Activated CD4-positive, alpha-beta T cell treated with anti-CD3 and anti-CD28 coated beads, Interleukin-2, amount 50 U/mL, for 48 hours (primary cell): ENCODE data around the gene NEU2.
"Not testable (repeated sequence)": the region's sequence is repeated elsewhere in the genome, so short reads cannot be mapped to it uniquely, and the experiment has no call there.

Source experiments
- DNase-seq, 2 experiments: peaks; one replicate each; pipeline ENCODE4 v3.0.0-alpha.2; 2020

The NEU2 gene

DNA sequence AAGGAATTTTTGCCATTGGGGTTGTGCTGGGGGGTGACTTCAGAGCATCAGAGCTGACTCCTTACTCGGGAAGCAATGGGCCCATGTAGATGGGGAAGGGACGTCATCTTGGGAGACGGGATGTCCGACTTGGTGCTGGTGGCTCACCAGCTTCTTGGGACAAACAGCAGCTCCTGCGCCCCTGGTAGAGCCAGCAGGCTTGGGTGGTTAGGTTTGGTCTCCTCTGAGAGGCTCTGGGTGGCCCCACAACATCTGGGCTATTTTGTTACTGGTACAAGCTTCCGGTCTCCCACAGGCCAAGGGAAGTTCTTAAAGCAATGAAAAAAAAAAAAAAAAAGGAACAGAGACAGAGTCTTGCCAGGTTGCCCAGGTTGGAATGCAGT lies 21.2 kb upstream of the NEU2 start:
- DNase-seq = no peak

GRCh38 chr2:233011702-233012131 lies 20.8 kb upstream of the NEU2 start:
- DNase-seq = no peak

DNA sequence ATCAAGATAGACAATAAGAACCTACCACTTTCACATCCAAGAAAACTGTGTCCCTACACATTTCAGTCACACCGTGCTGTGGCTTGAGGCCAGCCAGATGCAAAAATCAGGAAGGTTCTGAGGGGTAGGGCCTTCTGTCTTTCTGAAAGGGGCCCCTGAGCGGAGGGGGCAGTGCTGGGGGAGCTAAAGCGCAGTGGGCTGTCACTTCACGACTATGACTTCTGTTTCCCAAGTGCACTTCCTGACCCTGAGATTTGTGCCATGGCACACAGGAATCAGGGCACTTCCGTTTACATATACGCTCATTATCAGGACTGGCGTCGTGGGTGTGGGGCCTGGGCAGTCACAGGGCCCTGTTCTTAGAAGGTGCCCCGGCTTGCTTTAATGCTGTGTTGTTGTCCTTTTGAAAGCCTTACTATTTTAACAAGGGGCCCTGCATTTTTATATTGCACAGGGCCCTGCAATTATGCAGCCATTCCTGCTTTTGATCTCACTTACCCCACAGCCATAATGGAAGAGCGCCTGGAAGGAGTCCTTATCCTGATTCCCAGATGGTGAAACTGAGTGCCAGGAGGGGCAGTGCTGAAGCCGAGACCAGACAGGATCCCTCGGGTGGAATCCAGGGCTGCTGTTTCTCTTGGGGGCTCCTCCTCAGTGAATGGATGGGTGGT lies 20.0 kb upstream of the NEU2 start:
- no peak for DNase-seq

- no peak for DNase-seq
These were observed 19.4 kb upstream of the NEU2 start, which contains the start of gene NGEF for GRCh38 chr2:233013027-233013461. Gene NGEF (minus strand): TSS chr2:233013256. CDS start chr2:232974890, 38,366 bp downstream.

DNA sequence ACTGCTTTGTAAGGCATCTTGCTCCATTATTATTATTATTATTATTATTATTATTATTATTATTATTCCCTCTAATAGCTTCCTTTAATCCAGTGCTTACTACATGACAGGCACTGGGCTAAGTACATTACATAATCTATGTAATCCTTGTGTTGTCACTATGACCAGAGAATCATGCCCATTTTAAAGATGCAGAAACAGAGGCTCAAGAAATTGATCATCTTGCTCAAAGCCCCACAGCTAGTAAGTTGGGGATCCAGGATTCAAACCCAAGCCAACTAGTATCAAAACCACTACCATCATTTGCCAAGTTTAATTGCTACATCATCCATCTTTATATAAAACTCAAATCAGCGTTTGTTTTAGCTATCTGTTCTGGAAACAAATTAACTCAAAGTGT lies 18.8 kb upstream of the NEU2 start:
- DNase-seq = no peak

GRCh38 chr2:233015019-233015645 lies 17.3 kb upstream of the NEU2 start:
- DNase-seq = no peak

- DNase-seq = no peak
These were observed 14.5 kb upstream of the NEU2 start for GRCh38 chr2:233017947-233018346.

- not testable (repeated sequence) for DNase-seq
These were observed 12.9 kb upstream of the NEU2 start for GRCh38 chr2:233019610-233020009.

DNA sequence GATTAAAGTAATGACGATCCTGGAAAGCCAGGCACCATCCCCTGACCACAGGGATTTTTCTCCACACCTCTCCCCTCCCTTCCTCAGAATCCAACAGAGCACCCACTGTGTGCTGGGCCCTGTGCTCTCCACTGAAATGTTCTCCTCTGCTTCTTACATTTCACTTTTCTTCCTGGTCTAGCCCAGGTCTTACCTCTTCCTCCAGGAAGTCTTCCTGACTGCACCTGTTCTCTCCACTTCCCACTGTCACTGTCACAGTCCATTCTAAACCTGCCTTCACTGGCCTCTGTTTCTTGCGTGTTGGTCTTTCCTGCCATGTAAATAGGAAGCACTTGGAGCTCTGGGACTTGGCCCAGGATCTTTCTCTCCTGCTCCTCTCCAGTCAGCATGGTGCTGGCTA lies 12.0 kb upstream of the NEU2 start:
- no peak for DNase-seq

GRCh38 chr2:233021771-233022170 lies 10.7 kb upstream of the NEU2 start:
- DNase-seq = no peak

- DNase-seq = no peak
These were observed 9.9 kb upstream of the NEU2 start for GRCh38 chr2:233022561-233022960.

DNA sequence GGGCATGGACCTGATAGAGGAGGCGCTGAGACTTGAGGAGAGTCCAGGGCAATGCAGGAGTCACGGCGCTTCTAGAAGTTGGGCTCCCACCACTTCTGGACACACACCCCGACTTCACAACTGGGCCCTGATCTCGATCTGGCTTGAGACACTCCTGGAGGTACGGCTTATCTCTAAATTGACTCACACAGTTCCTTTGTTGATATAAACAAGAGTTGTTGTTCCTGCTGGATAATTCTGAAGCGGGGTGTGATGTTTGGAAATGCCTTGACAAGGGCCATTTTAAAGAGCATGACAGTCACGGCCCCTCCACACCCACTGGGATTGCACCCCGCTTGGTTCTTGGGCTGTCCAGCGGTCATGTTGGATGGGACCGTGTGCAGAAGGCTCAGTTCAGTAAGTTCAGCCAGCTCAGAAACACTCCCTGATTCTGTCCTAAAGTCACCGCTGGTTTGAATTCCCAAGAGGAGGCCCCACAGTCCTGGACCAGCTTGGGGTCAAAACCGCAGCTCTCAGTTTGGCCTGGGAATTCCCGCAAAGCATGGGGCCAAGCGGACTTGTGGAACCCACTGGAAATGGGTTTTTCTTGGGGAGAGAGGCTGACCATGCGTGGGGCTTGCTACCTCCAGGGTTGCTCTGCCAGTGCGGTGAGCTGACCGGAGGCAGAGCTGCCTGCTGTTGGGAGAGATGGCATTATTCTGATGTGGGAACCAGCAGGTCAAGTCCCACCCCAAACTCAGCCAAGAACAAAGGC lies 9.3 kb upstream of the NEU2 start:
- no peak for DNase-seq

DNA sequence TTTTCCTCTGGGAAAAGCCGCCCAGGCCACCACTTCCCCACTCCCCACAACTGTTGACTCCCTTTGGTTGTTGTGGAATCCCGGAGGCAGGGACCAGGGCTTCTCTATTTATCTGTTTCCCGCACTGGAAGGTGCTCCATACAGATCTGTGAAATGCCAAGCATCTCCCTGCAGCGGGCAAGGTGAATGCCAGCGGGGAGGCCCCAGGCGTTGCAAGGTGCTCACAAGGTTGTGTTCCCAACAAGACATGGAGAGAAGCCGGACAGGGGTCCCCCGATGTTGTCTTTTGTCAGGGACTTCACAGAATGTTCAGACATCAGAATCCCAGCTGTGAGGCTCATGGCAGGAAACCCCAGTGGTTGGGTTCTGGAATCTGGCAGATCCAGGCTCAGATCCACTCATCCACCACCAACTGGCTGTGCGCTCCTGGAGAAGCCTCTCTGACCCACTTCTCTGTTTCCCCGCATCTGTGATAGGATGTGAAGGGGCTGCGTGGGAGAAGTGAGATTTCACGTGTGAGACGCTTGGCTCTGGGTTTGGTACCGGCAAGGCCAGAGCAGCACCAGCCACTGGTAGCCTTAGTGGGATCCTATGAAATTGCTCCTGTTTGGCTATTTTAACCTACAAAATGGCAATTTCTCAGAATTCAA lies 8.6 kb upstream of the NEU2 start:
- no peak for DNase-seq

- no peak for DNase-seq
These were observed 6.8 kb upstream of the NEU2 start for GRCh38 chr2:233025706-233026105.

DNA sequence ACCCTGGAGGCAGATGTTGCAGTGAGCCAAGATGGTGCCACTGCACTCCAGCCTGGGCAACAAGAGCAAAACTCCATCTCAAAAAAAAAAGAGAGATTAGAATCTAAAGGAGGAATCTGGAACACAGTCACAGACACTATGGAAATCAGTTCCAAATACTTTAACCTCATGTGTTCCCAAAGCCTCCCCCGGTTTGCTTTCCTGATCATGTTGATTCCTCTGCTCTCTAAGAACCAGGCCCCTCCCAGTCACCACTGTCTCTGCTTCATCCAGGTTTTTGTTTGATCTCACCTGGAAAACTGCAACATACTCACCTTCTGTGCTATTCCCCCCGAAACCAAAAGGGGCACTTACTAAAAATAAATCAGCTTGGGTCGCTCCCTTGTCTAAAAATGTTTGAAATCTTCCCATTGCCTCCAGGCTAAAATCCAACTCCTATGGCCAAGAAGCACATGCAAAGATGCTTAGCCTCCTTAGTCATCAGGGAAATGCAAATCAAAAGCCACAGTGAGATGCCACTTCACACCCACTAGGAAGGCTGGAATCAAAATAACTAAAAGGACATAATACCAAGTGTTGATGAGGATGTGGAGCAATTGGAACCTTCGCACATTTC lies 6.2 kb upstream of the NEU2 start:
- no peak for DNase-seq

DNA sequence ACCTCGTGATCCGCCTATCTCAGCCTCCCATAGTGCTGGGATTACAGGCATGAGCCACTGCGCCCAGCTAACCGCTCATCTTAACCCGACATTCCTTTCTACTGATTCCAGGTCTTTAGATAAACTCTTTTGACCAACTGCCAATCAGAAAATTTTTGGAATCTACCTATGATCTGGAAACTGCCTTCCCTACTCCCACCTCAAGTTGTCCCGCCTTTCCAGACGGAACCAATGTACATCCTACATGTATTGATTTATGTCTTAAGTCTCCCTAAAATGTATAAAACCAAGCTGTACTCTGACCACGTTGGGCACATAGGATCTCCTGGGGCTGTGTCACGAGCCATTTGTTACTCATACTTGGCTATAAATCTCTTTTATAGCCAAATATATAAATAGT lies 3.2 kb upstream of the NEU2 start:
- DNase-seq = no peak

- DNase-seq = no peak
These were observed 644 bp upstream of the NEU2 start for GRCh38 chr2:233031556-233032500.

GRCh38 chr2:233033672-233034071 lies 1.2 kb downstream of the NEU2 start:
- peak; percentile 10 to 46 for DNase-seq

- DNase-seq = no peak
These were observed 1.8 kb downstream of the NEU2 start for GRCh38 chr2:233034091-233034882.

DNA sequence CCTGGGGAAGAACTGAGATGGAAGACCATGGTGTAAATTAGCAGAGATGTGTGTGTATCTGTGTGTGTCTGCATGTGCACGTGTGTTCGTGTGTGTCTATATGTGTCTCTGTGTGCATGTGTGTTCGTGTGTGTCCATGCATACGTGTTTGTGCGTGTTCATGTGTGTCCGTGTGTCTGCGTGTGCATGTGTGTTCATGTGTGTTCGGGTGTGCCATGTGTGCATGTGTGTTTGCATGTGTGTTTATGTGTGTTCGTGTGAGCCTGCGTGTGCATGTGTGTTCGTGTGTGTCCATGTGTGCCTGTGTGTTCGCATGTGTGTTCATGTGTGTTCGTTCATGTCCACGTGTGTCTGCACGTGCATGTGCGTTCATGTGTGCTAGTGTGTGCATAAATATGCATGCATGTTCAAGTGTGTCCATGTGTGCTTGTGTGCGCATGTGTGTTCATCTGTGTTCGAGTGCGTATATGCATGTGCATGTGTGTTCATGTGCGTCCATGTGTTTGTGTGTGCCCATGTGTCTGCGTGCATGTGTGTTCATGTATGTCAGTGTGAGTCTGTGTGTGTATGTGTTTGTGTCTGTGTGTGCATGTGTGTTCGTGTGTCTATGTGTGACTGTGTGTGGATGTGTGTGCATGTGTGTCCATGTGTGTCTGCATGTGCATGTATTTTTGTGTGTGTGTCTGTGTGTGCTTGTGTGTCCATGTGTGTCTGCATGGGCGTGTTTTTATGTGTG lies 3.1 kb downstream of the NEU2 start:
- no peak for DNase-seq
